Central memory CD4-positive, alpha-beta T cell (primary cell): ENCODE data around the gene INTS7.

ENCODE experiments used
- DNase-seq: peaks from one replicate; pipeline ENCODE4 v3.0.0; 2022

The INTS7 gene

GRCh38 chr1:211901945-211902344 lies 133.4 kb downstream of the INTS7 start:
- no peak for DNase-seq

GRCh38 chr1:211900441-211900840 lies 134.9 kb downstream of the INTS7 start:
- DNase-seq: no peak

GRCh38 chr1:211896958-211897357 lies 138.4 kb downstream of the INTS7 start:
- DNase-seq: no peak

GRCh38 chr1:211895126-211895759 lies 140.1 kb downstream of the INTS7 start:
- DNase-seq: no peak

- DNase-seq: no peak
Observed at GRCh38 chr1:211894312-211894711, 141.0 kb downstream of the INTS7 start.

GRCh38 chr1:211893260-211893659 lies 142.1 kb downstream of the INTS7 start:
- DNase-seq: no peak

GRCh38 chr1:211892577-211892976 lies 142.8 kb downstream of the INTS7 start:
- no peak for DNase-seq

GRCh38 chr1:211891708-211892107 lies 143.6 kb downstream of the INTS7 start:
- DNase-seq: no peak
